ENCODE data around the gene TP73. TPM values are rescaled to one million over a fixed set of nuclear protein-coding genes. Genes with fewer than 3 reads are reported as not detected.

TP73 gene
- total RNA-seq, 1 experiment from 2014 or later, result 6.9 TPM

GRCh38 chr1:3783651-3784474 is 131.5 kb downstream of the TP73 start:
- H3K9me2 ChIP-seq (ENCODE audit: insufficient read depth), result no peaks in the 10 kb centered on the region
- H3K27ac ChIP-seq, result no peak overlapping the region
- CTCF ChIA-PET, result no interaction called here
- H3K27me3 ChIP-seq (ENCODE audit: insufficient read depth, low read depth), result no peaks in the 10 kb centered on the region
- no TSS peak for BruUV-seq (replicated peaks)
- peaks cover 20% of the 10 kb centered on the region for H4K20me1 ChIP-seq (ENCODE audit: insufficient read depth)
- H2AFZ ChIP-seq, result no peak overlapping the region
- no peak for TF ChIP-seq EZH2 (IDR thresholded peaks at IDR 0.05; ENCODE audit: low read depth)
- no peak for TF ChIP-seq CTCF (conservative IDR thresholded peaks at IDR 0.05)
- no peaks in the 10 kb centered on the region for H3K79me2 ChIP-seq (ENCODE audit: low read depth)
- H3F3A ChIP-seq (ENCODE audit: insufficient read depth, low read depth), result no peaks in the 10 kb centered on the region; the same call in 1 of the 2 replicates
- POLR2A ChIA-PET (ENCODE audit: unreplicated experiment), result no interaction called here
- intact Hi-C loops (cut with micrococcal nuclease; ENCODE audit: unreplicated experiment), result no loop called here
- no peak for DNase-seq
- no peaks in the 10 kb centered on the region for H3K9me3 ChIP-seq (ENCODE audit: insufficient read depth, low read depth)
- H3K4me1 ChIP-seq (replicated peaks; ENCODE audit: insufficient read depth), result no peaks in the 10 kb centered on the region
- no peak overlapping the region for H3K4me3 ChIP-seq
- H3K36me3 ChIP-seq (ENCODE audit: low read depth), result peaks cover 28% of the 10 kb centered on the region
- H3K4me2 ChIP-seq, result no peak overlapping the region

GRCh38 chr1:3785045-3785444 is 132.7 kb downstream of the TP73 start:
- Histone ChIP-seq H4K20me1 (ENCODE audit: insufficient read depth) (peaks cover 28% of the 10 kb centered on the region), H3K9me2 (ENCODE audit: insufficient read depth) (no peaks in the 10 kb centered on the region), H3F3A (ENCODE audit: insufficient read depth, low read depth) (no peaks in the 10 kb centered on the region; the same call in 1 of the 2 replicates), H3K4me2 (no peak overlapping the region), H3K36me3 (ENCODE audit: low read depth) (peaks cover 25% of the 10 kb centered on the region), H3K9me3 (ENCODE audit: insufficient read depth, low read depth) (no peaks in the 10 kb centered on the region), H2AFZ (no peak overlapping the region), H3K27me3 (ENCODE audit: insufficient read depth, low read depth) (no peaks in the 10 kb centered on the region), H3K4me1 (replicated peaks; ENCODE audit: insufficient read depth) (no peaks in the 10 kb centered on the region), H3K27ac (no peak overlapping the region), H3K79me2 (ENCODE audit: low read depth) (no peaks in the 10 kb centered on the region), H3K4me3 (no peak overlapping the region)
- TF ChIP-seq CTCF (conservative IDR thresholded peaks at IDR 0.05) (no peak), EZH2 (IDR thresholded peaks at IDR 0.05; ENCODE audit: low read depth) (no peak)
- DNase-seq, result no peak
- no TSS peak for BruUV-seq (replicated peaks)
- intact Hi-C loops (cut with micrococcal nuclease; ENCODE audit: unreplicated experiment), result no loop called here
- CTCF ChIA-PET, result no interaction called here
- POLR2A ChIA-PET (ENCODE audit: unreplicated experiment), result no interaction called here

GRCh38 chr1:3785456-3786157 is 133.3 kb downstream of the TP73 start:
- Histone ChIP-seq H3K4me1 (replicated peaks; ENCODE audit: insufficient read depth) (no peaks in the 10 kb centered on the region), H3K36me3 (ENCODE audit: low read depth) (peaks cover 19% of the 10 kb centered on the region), H3K4me3 (no peak overlapping the region), H3F3A (ENCODE audit: insufficient read depth, low read depth) (no peaks in the 10 kb centered on the region; the same call in 1 of the 2 replicates), H3K9me2 (ENCODE audit: insufficient read depth) (no peaks in the 10 kb centered on the region), H3K79me2 (ENCODE audit: low read depth) (no peaks in the 10 kb centered on the region), H4K20me1 (ENCODE audit: insufficient read depth) (peaks cover 28% of the 10 kb centered on the region), H2AFZ (no peak overlapping the region), H3K4me2 (no peak overlapping the region), H3K27ac (no peak overlapping the region), H3K9me3 (ENCODE audit: insufficient read depth, low read depth) (no peaks in the 10 kb centered on the region), H3K27me3 (ENCODE audit: insufficient read depth, low read depth) (no peaks in the 10 kb centered on the region)
- no peak for DNase-seq
- intact Hi-C loops (cut with micrococcal nuclease; ENCODE audit: unreplicated experiment), result no loop called here
- CTCF ChIA-PET, result no interaction called here
- no TSS peak for BruUV-seq (replicated peaks)
- TF ChIP-seq CTCF (conservative IDR thresholded peaks at IDR 0.05) (peak; percentile 45), EZH2 (IDR thresholded peaks at IDR 0.05; ENCODE audit: low read depth) (no peak)
- POLR2A ChIA-PET (ENCODE audit: unreplicated experiment), result no interaction called here

Other genes with a start within 250 kb of the TP73 start
- 25.1 and 29.1 TPM in 2 replicates for gene ARHGEF16, start 197.9 kb upstream of the TP73 start, total RNA-seq (2021)
- 65.3 and 77.6 TPM in 2 replicates for gene MEGF6, start 41.0 kb upstream of the TP73 start, total RNA-seq (2021)
- gene TPRG1L, start 27.5 kb upstream of the TP73 start, total RNA-seq (2021), result 41.4 and 44.9 TPM in 2 replicates
- gene WRAP73, start 2.4 kb upstream of the TP73 start, total RNA-seq (2021), result 23.8 and 25.5 TPM in 2 replicates
- not detected in 2 replicates for gene CCDC27, start 99.9 kb downstream of the TP73 start, total RNA-seq (2021)
- gene SMIM1, start 120.2 kb downstream of the TP73 start, total RNA-seq (2021), result 5.9 and 13.2 TPM in 2 replicates
- 34.2 and 35.5 TPM in 2 replicates for gene LRRC47, start 144.0 kb downstream of the TP73 start, total RNA-seq (2021)
- 47.7 and 57.7 TPM in 2 replicates for gene CEP104, start 204.7 kb downstream of the TP73 start, total RNA-seq (2021)
- gene DFFB, start 205.0 kb downstream of the TP73 start, total RNA-seq (2021), result 4.7 and 5.9 TPM in 2 replicates
- gene C1orf174, start 247.8 kb downstream of the TP73 start, total RNA-seq (2021), result 22.1 and 26.2 TPM in 2 replicates